Endometrial microvascular endothelial cells (primary cell): ENCODE data around the gene IQCF2. TPM values are rescaled to one million over a fixed set of nuclear protein-coding genes. Genes with fewer than 3 reads are reported as not detected.
"Not testable (repeated sequence)": the region's sequence is repeated elsewhere in the genome, so short reads cannot be mapped to it uniquely, and the experiment has no call there.

Experiments used
- in situ Hi-C: cut with HindIII; loops from 2 replicates; pipeline ENCODE4 v1.10.0; 2017; ENCODE audit warnings: low sequenced_read_pairs, low pct_unique_long_range_greater_than_20kb; ENCODE audit errors: inconsistent ontology term
- total RNA-seq: library from RNA; depleted of rRNA; stranded (reverse); fragments of >200 nt; gene quantifications from one replicate; pipeline ENCODE4 v1.2.3, GENCODE V29; 2015; ENCODE audit errors: inconsistent ontology term

The IQCF2 gene
- total RNA-seq, 1 donor from 2014 or later = not detected

DNA sequence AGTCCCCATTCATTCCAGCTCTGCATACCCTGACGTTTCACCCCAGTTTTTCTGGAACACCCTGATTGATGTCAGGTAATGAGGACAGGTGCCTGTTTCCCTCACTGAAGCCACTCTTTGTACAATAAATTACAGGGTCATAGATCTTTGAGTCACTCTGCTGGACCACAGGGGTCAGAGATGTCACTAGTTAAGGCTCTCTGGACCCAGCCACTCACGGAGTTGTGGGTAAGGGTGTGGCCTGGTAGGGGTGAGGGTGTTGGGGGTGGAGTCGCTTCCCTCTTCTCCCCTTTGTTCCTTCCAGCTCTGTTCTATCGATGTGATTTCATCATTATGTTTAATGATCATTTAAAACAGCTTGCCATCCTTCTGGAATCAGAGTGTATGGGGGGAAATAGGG lies 13.5 kb downstream of the IQCF2 start:
- in situ Hi-C loops = no loop called here

DNA sequence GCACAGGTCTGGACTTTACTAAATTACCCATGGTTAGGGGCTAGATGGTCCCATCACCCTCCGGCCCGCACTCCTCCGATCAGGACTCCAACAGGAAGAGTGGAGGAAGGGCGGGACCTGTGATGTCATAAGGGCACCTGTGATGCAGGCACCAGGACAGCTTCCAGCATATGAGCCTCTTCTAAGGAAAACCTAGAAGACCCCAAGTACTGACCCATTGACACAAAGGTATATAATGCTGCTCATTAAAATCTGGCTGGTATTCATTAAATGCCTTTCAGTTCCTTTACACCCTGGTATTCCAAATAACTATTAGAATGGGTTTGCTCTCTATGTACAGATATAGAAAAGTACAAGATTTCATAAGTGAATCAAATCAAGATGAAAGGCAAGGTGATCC lies 14.1 kb downstream of the IQCF2 start, which contains the start of gene IQCF5:
Gene IQCF5, minus strand, starts transcription at position 101 of the 400 bp plus-strand sequence. Its CDS starts 70 bp downstream, at position 31.
- in situ Hi-C loops = no loop called here

DNA sequence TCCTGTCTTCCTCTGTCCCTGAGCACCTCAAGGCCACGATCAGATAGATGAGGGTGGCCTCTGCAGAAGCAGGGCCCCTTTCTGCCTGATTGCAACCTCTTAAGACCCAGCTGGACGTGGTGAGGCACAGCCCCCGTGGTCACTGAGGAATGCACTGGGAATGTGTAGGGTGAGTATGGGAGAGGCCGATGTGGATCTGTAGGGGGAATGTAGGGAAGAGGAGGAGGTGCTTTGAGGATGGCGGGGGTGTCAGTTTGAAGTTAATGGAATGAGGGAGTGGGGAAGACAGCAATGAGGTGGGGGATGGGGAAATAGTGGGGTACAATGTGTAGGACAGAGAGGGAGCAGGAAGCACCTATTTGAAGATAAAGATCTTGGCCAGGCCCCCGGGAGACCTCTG lies 14.8 kb downstream of the IQCF2 start:
- in situ Hi-C loops = no loop called here

DNA sequence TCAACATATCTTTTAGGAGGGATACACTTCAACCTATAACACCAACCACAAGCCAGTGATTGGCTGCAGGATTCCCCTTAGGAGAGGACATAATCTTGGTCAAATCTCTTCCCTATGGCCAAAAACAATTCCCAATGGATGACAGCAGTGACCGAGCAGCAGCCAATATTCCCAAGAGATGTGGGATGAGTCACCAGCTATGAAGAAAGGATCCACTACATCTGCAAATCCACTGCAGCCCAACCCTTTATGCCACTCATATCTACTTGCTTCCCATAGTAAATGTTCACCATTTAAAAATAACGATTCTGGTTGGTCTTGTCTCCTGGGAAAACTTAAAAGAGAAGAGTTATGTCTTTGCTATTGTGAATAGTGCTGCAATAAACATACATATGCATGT lies 18.5 kb downstream of the IQCF2 start:
- in situ Hi-C loops = no loop called here

DNA sequence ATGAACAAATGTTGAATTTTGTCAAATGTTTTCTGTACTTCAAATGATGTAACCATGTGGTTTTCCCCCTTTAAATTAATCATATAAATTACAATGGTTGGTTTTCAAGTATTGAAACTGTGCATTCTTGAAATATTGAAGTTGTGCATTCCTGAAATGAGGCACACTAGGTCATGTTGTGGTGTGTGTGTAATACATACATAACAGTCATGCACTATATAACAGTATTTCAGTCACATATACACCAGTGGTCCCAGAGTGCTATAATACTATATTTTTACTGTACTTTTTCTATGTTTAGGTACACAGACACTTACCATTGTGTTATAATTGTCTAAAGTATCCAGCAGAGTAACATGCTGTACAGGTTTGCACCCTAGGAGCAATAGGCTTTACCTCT lies 25.0 kb downstream of the IQCF2 start:
- in situ Hi-C loops = no loop called here

DNA sequence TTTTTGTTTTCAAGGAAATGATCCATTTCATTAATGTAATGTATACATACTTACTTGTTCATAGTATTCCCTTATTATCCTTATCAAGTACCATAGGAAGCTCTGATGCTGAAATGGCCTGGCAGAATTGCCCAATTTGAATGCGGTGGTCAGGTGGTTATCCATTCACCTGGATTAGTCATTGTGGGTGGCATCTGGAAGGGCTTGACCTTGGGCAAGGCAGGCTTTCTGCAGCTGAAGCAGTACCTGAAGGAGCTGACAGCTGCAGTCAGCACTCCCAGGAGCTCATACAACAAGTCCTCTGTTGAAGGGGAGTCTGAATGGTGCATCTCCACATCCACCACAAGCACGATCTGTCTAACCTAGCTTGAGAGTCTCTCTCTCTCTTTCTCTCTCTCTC lies 26.2 kb downstream of the IQCF2 start:
- in situ Hi-C loops = no loop called here

DNA sequence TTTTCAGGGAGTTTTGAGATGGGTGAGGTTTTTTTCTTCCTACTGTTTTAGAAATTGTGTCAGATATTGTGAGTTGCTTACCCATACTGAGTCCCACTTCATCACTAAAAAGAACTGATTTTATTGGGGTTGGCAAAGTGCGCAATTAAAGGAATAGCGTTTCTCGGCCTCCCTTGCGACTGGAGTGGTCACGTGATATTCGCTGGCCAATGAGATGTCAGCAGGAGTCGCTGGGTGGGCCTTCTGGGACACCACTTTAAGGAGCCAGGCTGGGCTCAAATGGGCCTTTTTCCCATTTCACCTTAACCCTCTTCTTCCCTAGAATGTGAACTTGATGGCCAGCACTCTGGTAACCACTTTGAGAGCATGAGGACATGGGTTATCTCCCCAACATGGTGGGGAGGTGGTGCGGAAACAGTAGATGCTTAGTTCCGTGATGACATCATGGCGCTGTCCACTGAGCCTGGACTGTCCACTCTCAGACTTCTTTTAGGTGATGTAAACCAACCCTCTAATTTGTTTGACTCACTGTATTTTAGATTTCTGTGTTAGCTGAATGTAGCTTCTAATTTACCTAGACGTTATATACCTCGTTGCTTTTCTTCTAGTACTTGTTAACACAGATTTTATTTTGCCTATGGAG lies 27.2 kb downstream of the IQCF2 start:
- in situ Hi-C loops = no loop called here

DNA sequence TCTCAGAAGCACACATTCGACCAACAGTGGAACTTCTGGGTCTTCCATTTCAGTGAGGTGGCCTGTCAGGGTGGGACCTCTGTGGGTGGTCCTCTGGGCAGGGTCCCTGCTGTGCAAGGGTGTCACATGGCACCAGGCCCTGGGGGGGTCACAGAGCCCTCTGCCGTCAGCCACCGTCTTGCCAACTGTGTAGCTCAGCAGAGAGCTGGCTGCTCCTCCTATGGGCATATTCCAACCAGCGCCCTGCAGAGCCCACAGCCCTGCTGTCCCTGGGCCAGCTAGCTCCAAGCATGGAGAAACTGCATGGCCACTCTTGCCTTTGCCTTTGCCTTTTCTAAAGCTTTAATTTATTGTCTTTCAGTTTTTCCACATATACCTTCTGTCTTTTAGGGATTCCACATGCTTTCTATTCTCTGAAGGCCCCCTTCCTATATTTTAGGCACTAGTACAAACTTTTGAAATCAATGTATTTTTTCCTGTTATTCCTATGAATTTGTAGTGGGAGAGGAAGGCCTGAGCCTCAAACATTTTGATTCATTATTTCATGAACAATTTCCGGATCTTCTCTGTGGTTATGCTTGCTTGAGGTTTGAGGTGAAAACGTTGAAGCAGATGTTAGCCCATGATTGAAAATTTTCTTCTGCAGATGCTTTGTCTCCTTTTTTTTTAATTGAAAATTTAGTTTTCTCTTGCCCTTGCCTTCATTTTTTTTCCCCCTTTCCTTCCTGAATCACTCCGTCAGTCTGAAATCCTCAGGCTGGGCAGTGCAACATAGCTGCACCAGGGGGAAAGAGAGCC lies 30.0 kb downstream of the IQCF2 start:
- in situ Hi-C loops = no loop called here

DNA sequence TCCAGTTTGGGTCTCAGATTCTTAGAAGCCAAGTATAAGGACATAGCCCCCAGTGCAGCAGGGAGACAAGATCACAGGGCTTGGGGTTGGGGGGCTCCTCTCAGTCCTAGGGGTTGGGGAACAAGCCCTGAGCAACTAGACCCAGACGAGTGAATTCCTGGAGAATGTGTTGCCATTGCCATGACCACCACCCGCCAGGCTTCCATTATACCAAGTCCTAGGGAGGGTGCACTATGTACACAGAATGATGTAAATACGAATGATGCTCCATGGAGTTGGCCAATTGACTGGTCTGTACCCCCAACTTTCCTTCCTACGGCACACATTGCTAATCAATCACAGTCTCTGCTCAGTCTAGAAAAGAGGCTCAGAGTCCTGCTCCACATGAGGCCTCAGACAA lies 33.0 kb downstream of the IQCF2 start:
- in situ Hi-C loops = no loop called here

DNA sequence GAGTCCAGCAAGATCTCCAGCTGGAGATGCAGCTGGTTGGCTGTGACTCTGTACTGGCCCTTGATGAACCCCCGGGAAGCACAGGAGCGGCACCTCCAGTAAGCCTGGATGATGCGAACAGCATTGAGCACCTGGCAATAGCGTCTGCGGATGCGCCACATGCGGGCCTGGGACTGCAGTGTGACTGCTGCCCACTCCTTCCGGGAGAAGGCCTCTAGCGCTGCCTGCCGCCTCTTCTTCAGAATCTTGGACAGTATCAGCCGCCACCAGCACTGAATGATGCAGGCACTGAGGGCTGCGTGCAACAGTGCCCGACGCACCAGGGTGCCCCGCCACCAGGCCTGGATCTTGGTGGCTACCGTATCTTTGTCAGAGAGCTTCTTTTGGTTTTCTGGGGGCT lies 33.5 kb downstream of the IQCF2 start:
- in situ Hi-C loops = no loop called here

DNA sequence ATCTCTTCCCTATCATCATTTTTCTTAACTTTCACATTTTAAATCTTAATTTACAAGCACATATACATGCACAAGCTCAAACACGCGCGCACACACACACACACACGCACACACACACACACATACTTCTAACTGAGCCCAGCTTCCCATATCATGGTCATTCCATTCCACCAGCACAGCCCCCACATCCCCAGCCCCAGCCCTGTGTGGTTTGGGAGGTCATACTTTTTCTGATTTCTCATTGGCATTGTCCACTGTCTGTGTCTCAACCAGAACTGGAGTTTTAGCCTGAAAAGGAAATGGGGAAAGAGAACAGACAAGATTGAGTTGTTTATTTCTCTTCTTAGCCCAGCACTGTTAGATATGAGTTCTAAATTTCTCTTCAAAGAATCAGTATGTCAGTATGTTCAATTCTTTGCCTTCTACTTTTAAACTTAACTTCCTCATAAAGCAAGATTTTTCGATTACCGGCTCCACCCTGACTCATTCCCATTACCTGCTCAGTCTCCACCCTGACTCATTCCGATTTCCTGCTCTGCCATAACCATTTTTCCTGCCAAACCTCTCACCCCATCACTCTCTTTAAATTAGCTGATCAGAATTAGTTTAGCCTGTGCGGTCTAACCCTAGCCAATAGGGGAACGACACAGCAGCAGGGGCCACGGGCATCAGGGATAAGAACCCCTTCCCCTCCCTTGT lies 35.3 kb downstream of the IQCF2 start:
- in situ Hi-C loops = no loop called here

DNA sequence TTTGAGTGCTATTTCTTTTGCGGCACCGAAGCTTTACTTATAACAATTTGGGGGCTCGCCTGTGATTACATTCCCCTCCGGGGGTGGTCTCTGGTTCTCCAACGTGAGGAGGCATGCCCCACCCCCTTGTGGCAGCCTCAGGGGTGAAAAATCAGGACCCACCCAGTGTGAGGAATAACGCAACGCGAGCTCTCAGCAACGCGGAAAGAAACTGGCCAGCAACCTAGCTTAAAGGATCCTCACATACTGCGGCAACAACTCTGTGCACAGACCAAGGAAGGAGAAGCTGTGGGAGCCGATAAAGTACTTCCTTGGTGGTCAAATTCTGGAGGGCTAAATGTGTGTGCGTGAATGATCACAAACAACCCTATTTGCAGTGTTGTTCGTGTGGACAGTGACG lies 36.0 kb downstream of the IQCF2 start:
- in situ Hi-C loops = no loop called here

DNA sequence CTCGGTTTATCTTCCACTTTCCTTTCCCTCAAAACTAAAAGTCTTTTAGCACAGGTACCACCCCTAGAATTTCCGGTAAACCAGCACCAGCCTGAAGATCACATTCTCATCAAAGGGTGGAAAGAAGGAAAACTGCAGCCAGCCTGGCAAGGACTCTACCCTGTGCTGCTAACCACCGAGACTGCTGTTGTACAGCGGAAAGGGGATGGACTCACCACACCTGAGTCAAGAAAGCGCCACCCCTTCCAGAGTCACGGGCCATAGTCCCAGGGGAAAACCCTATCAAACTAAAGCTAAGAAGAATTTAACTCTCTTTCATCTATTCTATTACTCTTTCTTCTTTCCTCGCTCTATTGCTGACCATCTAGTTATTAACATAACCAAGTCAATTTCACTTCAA lies 38.6 kb downstream of the IQCF2 start:
- in situ Hi-C loops = not testable (repeated sequence)

DNA sequence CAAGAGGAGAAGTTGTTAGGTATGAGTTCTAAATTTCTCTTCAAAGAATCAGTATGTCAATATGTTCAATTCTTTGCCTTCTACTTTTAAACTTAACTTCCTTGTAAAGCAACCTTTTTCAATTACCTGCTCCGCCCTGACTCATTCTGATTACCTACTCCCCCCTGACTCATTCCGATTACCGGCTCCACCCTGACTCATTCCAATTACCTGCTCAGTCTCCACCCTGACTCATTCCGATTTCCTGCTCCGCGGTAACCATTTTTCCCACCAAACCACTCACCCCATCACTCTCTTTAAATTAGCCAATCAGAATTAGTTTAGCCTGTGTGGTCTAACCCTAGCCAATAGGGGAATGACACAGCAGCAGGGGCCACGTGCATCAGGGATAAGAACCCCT lies 40.9 kb downstream of the IQCF2 start:
- in situ Hi-C loops = not testable (repeated sequence)

DNA sequence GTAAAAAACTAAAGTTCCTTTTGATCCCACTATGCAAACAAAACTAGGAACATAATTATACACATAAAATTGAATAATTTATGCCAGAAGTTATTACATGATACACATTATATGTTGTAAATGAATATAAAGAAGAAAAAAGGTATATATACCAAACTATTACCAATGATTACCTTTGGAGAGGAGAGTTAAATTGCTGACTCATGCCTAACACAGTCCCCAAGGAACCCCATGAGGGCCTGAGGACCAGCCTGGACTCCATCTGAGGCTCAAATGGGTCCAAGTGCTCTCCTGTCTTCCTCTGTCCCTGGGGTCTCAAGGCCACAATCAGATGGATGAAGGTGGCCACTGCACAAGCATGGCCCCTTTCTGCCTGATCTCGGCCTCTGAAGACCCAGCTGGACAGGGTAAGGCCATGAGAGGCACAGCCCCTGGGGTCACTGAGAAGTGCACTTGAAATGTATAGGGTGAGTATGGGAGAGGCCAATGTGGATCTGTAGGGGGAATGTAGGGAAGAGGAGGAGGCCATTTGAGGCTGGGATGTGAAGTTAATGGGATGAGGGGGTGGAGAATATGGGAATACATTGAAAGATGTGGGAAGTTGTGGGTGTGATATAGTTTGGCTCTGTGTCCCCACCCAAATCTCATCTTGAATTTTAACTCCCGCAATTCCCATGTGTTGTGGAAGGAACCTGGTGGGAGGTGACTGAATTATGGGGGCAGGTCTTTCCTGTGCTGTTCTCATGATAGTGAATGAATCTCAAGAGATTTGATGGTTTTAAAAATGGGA lies 42.8 kb downstream of the IQCF2 start:
- in situ Hi-C loops = no loop called here

DNA sequence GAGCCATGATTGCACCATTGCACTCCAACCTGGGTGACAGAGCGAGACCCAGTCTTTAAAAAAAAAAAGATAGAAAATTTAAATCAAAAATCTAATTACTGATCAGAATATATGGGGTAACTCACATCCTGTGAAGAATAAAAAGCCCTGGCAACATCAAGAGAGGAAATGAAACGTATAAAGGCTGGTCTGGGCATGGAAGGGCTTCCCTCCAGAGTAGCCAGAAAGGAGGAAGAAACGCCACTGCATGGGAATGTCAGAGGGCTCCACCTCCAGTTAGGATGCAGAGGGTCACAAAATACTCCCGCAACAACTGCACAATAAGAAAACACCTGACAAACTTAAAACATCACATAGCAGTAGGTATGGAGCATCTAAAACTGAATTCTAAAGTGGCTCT lies 46.6 kb downstream of the IQCF2 start:
- in situ Hi-C loops = no loop called here
